Activated T-helper 1 cell treated with Interleukin-2 at 50 U/mL for 16 hours (primary cell): ENCODE measurements around the gene PRAC1.

Experiments used
- DNase-seq: peaks from one replicate; pipeline ENCODE4 v3.0.0-alpha.2; 2020; ENCODE audit warnings: low read depth

The PRAC1 gene

DNA sequence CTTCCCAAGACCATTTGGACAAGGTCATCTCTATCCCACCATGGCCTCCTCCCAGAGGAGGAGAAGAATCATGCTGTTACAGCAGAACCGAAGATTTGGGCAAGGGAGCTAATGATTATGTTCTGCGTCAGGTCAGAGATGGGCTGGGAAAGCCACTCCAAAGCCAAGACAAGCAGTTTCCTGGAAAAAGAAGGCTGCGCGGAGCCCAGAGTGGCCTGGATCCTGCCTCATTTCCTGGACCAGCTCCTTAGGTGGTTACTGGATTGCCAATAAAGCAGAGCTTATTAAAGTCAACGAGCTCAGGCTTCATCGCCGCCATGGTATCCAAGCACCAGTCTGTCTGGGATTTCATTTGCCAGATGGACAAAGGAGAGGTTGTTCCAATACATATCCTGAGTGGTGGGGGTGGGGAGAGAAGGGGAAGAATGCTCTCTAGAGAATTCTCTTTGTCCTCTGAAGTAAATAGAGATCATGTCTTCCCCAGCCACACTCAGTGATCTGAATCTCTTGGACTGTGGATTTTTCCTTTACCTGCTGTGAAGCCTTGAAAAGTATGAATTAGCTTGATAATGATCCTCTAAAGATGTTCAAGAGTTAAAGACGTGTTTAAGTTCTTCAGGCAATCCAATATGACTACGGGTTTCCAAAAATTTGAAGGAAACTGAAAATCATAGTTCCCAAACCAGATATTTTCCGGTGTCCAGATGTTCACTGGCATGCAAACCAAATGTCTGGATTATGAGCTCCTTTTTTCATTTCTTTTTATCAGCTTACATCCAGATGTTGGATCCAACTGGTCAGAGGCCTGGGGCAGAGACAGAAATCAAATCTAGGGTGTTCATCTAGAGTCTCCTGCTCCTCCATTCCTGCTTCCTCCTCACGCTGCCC, 17.7 kb downstream of the PRAC1 start:
- no peak for DNase-seq

DNA sequence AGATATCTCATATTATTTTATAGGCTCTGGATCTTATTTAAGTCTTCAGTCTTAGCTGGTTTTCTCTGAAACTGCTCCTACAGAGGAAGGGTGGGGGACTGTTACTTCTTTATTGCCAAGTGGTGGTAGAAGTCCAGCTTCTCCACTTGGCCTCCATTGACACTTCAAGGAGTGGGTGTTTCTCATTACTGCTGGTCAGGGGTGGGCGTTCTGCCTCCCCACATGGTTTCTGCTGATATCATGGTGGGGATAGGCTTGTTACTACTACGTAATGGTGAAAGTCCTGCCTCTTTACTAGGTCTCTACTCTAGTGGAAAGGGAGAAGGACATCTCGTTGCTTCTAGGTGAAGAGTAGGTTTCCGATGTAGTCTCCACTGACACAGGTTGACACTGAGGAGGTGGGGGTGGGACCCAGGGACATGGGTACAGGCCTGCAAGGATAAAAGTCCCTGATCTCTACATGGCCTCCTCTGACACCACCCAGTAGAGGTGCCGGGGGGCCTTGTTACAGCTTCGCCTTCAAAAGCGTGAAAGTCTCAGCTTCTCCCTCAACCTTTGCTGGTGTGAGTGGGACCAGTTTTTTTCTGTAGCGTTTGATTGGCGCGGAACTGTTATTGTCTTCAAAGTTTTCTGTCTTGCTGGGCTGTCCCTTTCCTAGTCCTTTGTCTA, 20.3 kb downstream of the PRAC1 start:
- no peak for DNase-seq

DNA sequence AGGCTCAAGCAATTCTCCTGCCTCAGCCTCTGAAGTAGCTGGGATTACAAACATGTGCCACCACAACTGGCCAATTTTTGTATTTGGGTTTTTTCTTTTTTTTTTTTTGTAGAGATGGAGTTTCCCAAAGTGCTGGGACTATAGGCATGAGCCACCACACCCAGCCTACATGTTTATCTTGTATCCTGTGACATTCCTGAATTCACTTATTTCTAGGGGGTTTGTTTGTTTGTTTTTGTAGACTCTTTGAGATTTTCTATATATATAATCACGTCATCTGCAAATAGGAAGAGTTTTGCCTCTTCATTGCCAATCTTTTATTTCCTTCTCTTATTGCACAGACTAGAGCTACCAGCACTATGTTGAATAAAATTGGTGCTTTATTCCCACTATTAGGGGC, 29.1 kb downstream of the PRAC1 start:
- DNase-seq: no peak

DNA sequence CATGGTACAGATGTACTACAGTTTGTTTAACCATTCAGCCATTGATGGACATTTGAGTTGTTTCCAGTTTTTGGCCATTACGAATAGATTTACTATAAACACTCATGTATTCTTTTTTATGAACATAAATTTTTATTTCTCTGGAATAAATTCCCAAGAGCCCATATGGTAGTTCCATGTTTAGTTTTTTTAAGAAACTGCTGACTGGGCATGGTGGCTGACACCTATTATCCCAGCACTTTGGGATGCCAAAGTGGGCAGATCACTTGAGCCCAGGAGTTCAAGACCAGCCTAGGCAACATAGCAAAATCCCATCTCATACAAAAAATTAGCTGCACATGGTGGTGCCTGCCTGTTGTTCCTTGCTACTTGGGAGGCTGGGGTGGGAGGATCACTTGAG, 30.3 kb downstream of the PRAC1 start:
- no peak for DNase-seq

DNA sequence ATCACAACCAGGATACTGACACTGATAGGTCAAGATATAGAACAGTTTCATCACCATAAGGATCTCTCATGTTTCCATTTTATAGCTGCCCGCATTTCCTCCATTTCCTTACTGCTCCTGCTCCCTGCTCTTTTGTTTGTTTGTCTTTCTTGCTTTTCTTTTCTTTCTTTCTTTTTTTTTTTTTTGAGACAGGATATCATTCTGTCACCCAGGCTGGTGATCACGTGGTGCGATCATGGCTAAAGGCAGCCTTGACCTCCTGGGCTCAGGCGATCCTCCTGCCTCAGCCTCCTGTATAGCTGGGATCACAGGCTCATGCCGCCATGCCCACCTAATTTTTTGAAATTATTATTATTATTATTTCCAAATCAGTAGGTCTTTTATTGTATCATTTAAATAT, 31.7 kb downstream of the PRAC1 start:
- no peak for DNase-seq

DNA sequence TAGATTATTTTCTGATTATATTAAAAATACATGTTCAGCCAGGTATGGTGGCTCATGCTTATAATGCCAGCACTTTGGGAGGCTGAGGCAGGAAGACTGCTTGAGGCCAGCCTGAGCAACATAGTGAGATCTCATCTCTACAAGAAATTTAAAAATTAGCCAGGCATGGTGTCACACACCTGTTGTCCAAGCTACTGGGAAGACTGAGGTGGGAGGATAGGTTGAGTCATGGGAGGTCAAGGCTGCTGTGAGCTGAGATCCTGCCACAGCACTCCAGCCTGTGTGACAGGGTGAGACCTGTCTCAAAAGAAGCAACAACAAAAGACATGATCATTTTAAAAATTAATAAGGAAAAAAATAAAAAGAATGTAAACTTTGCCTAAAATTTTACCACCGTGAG, 40.7 kb downstream of the PRAC1 start:
- DNase-seq: no peak

DNA sequence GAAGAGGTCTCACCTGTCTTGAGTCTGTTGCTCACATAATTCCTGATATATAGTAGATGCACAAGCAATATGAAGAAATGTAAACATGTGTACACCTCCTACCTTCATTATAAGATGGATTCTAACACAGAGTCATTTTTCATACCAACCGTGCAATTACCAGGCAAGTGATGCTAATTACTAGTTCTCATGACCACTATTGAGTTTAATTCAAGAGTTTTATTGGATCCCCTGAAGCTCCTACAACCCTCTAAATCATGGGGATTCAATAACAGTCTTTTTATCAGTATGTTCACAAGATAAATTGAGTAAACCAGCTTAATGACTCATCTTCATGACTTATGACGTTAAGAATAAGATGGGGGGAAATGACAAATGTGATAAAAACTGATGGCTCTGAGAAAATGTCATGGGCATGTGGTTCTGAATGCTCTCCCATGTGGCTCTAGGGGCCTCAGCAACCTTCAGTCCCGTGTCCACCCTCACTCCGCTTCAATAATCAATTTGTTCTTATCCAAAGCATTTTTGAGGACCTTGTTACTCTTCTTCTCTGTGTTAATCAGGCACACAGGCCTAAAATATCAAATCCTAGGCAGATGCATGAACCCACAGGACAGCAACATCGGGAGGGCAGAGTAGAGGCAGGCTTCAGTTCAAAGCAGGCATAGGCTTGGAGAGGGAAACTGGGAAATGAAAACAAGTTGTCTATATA, 42.8 kb downstream of the PRAC1 start:
- no peak for DNase-seq

DNA sequence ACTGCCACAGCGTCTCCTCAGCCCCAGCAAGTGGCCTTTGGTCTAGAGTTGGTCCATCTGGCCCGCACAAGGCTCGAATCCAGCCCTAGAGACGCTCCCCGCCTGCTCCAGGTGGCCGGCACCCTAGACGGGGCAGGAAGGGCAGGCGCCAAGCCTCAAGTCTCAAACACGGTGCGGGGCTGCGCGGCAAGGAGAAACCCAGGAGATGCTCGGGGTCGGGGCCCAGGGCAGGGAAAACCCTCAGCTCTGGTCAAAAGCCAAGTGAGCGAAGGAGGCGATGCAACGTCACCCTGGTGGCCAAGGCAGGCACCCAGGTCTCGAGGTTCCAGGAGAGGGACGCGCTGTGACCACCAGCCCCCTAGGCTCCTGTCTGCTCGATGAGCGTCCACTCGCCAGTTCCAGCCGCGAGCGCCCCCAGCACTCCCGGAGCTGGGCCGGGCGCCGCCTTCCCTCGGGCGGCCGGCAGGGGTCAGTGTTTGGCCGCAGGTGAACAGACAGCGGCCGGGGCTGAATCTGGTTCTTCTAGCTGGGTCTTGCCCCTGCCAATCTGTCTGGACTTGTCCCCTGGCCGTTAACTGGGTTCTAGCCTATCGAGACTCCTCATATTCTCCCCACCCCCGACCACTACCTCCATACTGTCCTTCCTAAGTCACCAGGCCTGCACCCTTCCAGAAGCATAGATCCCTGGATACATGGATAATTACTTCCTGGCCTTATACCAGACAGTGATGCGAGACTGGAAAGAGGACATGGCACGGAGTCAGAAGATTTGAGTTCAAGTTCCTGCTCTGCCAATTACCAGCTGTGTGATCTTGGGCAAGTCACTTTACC, 44.0 kb downstream of the PRAC1 start:
- DNase-seq: peak; percentile 60

DNA sequence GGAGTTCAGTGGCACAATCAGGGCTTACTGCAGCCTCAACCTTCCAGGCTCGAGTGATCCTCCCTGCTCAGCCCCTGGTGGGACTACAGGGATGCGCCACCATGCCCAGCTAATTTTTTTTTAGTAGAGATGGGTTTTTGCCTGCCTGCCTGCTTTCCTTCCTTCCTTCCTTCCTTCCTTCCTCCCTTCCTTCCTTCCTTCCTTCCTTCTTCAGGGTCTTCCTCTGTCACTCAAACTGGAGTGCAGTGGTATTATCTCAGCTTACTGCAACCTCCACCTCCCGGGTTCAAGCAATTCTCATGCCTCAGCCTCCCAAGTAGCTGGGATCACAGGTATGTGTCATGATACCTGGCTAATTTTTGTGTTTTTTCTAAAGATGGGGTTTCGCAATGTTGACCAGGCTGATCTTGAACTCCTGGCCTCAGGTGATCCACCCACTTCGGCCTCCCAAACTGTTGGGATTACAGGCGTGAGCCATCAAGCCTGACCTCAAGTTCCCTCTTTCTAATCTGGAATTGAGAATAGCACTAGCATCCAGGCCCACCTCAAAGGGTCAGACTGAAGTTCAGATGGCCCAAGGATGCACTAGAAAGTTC, 45.3 kb downstream of the PRAC1 start:
- DNase-seq: no peak

DNA sequence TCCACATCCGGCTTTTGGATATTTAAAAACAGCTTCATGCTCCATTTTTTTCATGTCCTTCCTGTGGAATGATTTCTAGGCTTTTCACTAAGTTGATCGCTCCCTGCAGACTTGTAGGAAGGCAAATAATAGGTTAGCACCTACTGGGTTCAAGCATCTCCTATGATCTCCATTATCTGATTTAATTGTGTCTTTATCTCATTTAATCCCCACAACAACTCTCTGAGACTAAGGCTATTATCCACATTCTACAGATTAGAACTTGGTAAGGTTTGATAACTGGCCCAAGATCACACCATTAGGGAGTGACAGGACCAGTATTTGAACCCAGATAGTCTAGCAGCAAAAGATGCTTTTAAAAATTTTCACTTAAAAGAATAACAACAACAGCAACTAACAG, 50.0 kb downstream of the PRAC1 start:
- no peak for DNase-seq
